CD8-positive, alpha-beta memory T cell (primary cell): ENCODE results near the gene BRD2. TPM values are rescaled to one million over a fixed set of nuclear protein-coding genes. Genes with fewer than 3 reads are reported as not detected.

Source experiments
- CTCF ChIA-PET: fragments of 350-600 bp; sonication (Branson Sonifier 250); formaldehyde crosslinking; loops from one replicate; lab custom pipeline; 2021; ENCODE audit warnings: antibody characterized with exemption; lab: Charles Lee
- POLR2A ChIA-PET: fragments of 350-600 bp; sonication (Branson Sonifier 250); formaldehyde crosslinking; loops from one replicate; lab custom pipeline; 2021; ENCODE audit warnings: antibody characterized with exemption; lab: Charles Lee
- DNase-seq, 5 donors: peaks; one replicate each; pipeline versions ENCODE4 v3.0.0 to v3.0.0-alpha.2; 2020 to 2022; ENCODE audit warnings: mixed read lengths in 1 of 5
- H3K27ac ChIP-seq: one replicate; pipeline ENCODE4 v1.7.0; 2013; ENCODE audit warnings: low read depth, mild to moderate bottlenecking, low read length, moderate library complexity
- H3K27me3 ChIP-seq: 2 replicates; pipeline ENCODE4 v1.7.0; 2013; ENCODE audit warnings: low read length, mild to moderate bottlenecking; ENCODE audit not compliant: insufficient read depth, poor library complexity, severe bottlenecking
- H3K36me3 ChIP-seq: 2 replicates; pipeline ENCODE4 v1.7.0; 2013; ENCODE audit warnings: mild to moderate bottlenecking, low read length, moderate library complexity; ENCODE audit not compliant: insufficient read depth
- H3K4me1 ChIP-seq: 2 replicates; pipeline ENCODE4 v1.7.0; 2013; ENCODE audit warnings: mild to moderate bottlenecking, low read length, moderate library complexity; ENCODE audit not compliant: insufficient read depth
- H3K4me3 ChIP-seq: 2 replicates; pipeline ENCODE4 v1.7.0; 2013; ENCODE audit warnings: mild to moderate bottlenecking, low read length
- H3K9me3 ChIP-seq: 2 replicates; pipeline ENCODE4 v1.7.0; 2013; ENCODE audit warnings: mild to moderate bottlenecking, low read length
- H3K27ac Mint-ChIP-seq, 8 donors: one replicate each; pipeline ENCODE4 v1.8.0; 2020 to 2021; ENCODE audit warnings: mixed read lengths in 8 of 8, mild to moderate bottlenecking in 6 of 8, inconsistent platforms in 3 of 8, moderate library complexity in 3 of 8
- H3K27me3 Mint-ChIP-seq, 2 donors: one replicate each; pipeline ENCODE4 v1.8.0; 2020 to 2021; ENCODE audit warnings: mixed read lengths in 2 of 2, mild to moderate bottlenecking in 1 of 2, moderate library complexity in 1 of 2
- H3K36me3 Mint-ChIP-seq, 3 donors: one replicate each; pipeline ENCODE4 v1.8.0; 2020 to 2021; ENCODE audit warnings: mixed read lengths in 3 of 3, inconsistent platforms in 1 of 3, mild to moderate bottlenecking in 1 of 3
- H3K4me1 Mint-ChIP-seq, 3 donors: one replicate each; pipeline ENCODE4 v1.8.0; 2020 to 2021; ENCODE audit warnings: mixed read lengths in 3 of 3, inconsistent platforms in 1 of 3, mild to moderate bottlenecking in 1 of 3
- H3K4me3 Mint-ChIP-seq, 7 donors: one replicate each; pipeline ENCODE4 v1.8.0; 2020 to 2021; ENCODE audit warnings: mixed read lengths in 7 of 7, mild to moderate bottlenecking in 6 of 7, moderate library complexity in 4 of 7, inconsistent platforms in 2 of 7
- H3K9me3 Mint-ChIP-seq, 5 donors: one replicate each; pipeline ENCODE4 v1.8.0; 2020 to 2022; ENCODE audit warnings: mixed read lengths in 5 of 5, mild to moderate bottlenecking in 3 of 5, moderate library complexity in 2 of 5, inconsistent platforms in 1 of 5
- polyA plus RNA-seq: library from polyadenylated mRNA; unstranded; fragments of 300-500 nt; fragmentation: Illumina TruSeq; gene quantifications from one replicate; pipeline ENCODE4 v1.2.3, GENCODE V29; 2021
- total RNA-seq, 2 experiments: library from RNA; stranded (reverse); gene quantifications; one replicate each; pipeline ENCODE4 v1.2.3, GENCODE V29; 2021

The BRD2 gene
- total and polyA plus RNA-seq, 3 experiments from 2014 or later: 89.9 to 387 (median 373) TPM

DNA sequence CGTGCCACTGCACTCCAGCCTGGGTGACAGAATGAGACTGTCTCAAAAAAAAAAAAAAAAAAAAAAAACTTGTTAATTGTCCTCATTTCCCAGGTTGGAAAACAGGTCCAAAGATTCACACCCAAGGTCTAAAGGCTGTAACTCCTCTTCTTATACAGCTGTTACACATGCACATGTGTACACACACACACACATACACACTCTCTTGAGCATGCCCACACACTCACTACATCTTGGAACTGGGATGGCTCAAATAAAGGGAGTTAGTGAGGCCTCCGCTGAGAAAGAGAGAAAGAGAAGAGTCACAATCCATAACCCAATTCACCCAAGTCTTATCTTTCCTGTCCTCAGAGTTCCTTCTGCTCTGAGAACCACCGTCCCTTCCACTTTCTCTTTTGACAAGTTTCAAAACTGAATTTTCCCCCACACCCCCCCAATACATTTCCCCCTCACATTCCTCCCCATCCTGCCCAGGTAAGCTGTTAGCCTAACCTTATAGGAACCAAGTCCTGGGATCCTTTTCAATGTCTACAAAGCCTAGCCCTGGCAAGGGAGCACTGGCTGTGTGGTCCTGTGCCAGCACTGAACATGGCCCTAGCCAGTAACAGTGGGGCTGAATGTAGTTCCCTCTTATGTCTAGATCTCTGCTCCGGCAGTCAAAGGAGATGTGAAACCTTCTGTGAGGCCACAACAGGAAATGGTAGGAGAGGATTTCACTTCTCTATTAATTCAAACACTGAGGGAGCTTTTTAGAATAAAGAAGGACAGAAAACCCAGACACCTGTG, 24.3 kb upstream of the BRD2 start:
- Histone ChIP-seq H3K9me3 (no peaks in the 10 kb centered on the region), H3K27me3 (no peaks in the 10 kb centered on the region), H3K4me3 (peak overlapping the region; percentile 19), H3K27ac (peak overlapping the region; percentile 3), H3K4me1 (peaks cover 59% of the 10 kb centered on the region), H3K36me3 (no peaks in the 10 kb centered on the region)
- ChIA-PET POLR2A (interaction anchor here (0.5 to 7.4 kb wide), 5 partner anchors 9 to 482 kb away, joined by 3 to 107 read pairs (median 6); partner anchors contain the start of genes BRD2, HLA-DMA, PSMB9 and TAP1), CTCF (interaction anchor here (1.1 to 7.5 kb wide), 9 partner anchors 11 to 106 kb away, joined by 3 to 90 read pairs (median 13); partner anchors contain the start of genes BRD2, HLA-DMA, PSMB9 and TAP1)
- peak in 3 of 5 donors; percentile 42 to 60 (median 58) for DNase-seq
- Mint-ChIP-seq H3K4me3 (peak overlapping the region; percentile 44 to 93 (median 88)), H3K4me1 (peaks cover 61 to 90% (median 86%) of the 10 kb centered on the region in 3 donors), H3K27me3 (no peaks in the 10 kb centered on the region), H3K36me3 (peaks cover 0 to 3% (median 0%) of the 10 kb centered on the region in 3 donors), H3K27ac (peak overlapping the region; percentile 72 to 95 (median 92)), H3K9me3 (no peaks in the 10 kb centered on the region)

DNA sequence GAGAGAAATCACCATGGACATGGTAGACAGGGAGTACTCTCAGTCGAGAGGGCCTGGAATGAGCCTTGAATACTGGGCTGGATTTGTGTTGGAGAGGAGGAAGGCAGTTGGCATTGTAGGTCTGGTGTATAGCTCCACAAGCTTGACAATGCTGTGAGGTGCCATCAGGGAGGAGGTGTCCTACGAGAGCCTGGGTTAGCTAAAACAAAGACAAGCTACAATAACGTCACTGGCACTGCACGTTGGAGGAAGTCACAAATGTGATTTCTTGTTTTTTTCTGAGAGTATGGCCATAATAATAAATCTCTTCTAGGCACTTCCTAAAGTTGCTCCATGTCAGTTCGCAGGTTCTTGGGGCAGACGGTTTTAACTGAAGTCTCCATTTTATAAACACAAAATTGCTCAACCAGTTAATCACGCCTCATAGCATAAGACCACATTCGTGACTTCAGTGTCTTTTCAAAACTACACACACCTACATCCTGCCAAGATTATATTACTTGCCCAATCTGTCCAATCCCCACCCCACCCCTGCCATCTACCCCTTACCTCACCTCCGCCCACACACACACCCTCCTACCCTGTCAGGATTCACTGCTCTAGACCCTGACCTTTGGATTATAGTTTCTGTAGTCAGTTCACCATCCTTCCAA, 23.2 kb upstream of the BRD2 start:
- peak overlapping the region in 6 of 7 donors; percentile 49 to 93 (median 60) for H3K4me3 Mint-ChIP-seq
- CTCF ChIA-PET: interaction anchor here (1.1 to 7.5 kb wide), 7 partner anchors 10 to 92 kb away, joined by 3 to 90 read pairs (median 23); partner anchors contain the start of genes BRD2, HLA-DMA, PSMB9 and TAP1
- POLR2A ChIA-PET: interaction anchor here (0.8 to 7.4 kb wide), 3 partner anchors 8 to 25 kb away, joined by 4 to 107 read pairs (median 6); partner anchors contain the start of genes BRD2 and HLA-DMA

DNA sequence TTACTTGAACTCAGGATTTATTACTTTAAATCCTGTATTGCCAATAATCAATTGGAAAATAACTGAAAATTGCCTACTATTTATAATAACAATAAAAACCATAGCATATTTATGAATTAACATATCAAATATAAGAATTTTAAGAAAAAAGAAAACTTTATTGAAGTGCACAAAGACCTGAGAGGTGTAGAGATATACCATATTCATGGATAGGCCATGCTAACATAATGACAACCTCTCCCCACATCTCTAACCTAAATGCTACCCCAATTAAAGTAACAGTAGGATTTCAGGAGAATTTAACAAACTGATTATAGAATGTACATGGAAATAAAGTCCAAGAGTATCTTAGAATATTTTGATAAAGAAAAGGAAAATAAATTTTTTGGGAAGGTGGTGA, 22.4 kb upstream of the BRD2 start:
- H3K4me3 Mint-ChIP-seq: peak overlapping the region in 1 of 7 donors; percentile 57
- no peak overlapping the region for H3K27ac ChIP-seq

More for the DNA sequence above, 23.2 kb upstream of the BRD2 start:
- H3K4me1 ChIP-seq: peaks cover 59% of the 10 kb centered on the region
- Mint-ChIP-seq H3K9me3 (no peaks in the 10 kb centered on the region), H3K27me3 (no peaks in the 10 kb centered on the region), H3K36me3 (peaks cover 0 to 11% (median 4%) of the 10 kb centered on the region in 3 donors), H3K4me1 (peaks cover 61 to 91% (median 88%) of the 10 kb centered on the region in 3 donors), H3K27ac (peak overlapping the region; percentile 29 to 95 (median 91))
- H3K36me3 ChIP-seq: no peaks in the 10 kb centered on the region
- no peaks in the 10 kb centered on the region for H3K9me3 ChIP-seq
- H3K4me3 ChIP-seq: no peak overlapping the region
- no peaks in the 10 kb centered on the region for H3K27me3 ChIP-seq
- peak in 3 of 5 donors; percentile 10 to 63 (median 35) for DNase-seq
- peak overlapping the region; percentile 3 for H3K27ac ChIP-seq

DNA sequence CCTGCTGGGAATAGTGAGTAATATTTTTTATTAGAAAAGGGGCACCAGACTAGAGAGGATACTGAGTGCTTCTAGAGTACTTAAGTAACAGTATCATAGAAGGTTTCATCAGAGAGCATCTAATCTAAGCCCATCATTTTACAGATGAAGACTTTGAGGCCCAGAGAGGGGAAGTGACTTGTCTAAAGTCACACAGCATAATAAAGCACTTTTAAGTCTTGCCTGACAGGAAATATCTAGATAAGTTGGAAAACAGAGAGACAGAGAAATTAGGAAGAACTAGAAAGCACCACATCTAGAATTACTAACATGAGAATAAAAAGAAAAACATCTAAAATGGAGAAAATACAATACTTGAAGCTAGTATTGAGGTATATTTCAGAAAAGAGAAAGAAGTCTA, 21.5 kb upstream of the BRD2 start:
- no peak for DNase-seq
- Mint-ChIP-seq H3K9me3 (no peaks in the 10 kb centered on the region), H3K27me3 (no peaks in the 10 kb centered on the region), H3K36me3 (peaks cover 0 to 10% (median 4%) of the 10 kb centered on the region in 3 donors), H3K27ac (peak overlapping the region in 5 of 8 donors; percentile 10 to 57 (median 22)), H3K4me3 (no peak overlapping the region), H3K4me1 (peaks cover 49 to 85% (median 75%) of the 10 kb centered on the region in 3 donors)
- Histone ChIP-seq H3K9me3 (no peaks in the 10 kb centered on the region), H3K4me1 (peaks cover 45% of the 10 kb centered on the region), H3K36me3 (no peaks in the 10 kb centered on the region), H3K27me3 (no peaks in the 10 kb centered on the region), H3K27ac (no peak overlapping the region), H3K4me3 (no peak overlapping the region)
- ChIA-PET CTCF (interaction anchor here (1.0 to 2.1 kb wide), 5 partner anchors 13 to 109 kb away, joined by 3 to 21 read pairs (median 7); partner anchors contain the start of genes BRD2 and TAP2), POLR2A (interaction anchor here (1.3 kb wide), 1 partner anchor 37 kb away, joined by 3 read pairs; no protein-coding TSS in a partner anchor)

More for the DNA sequence above, 22.4 kb upstream of the BRD2 start:
- peaks cover 58 to 91% (median 83%) of the 10 kb centered on the region in 3 donors for H3K4me1 Mint-ChIP-seq
- H3K27ac Mint-ChIP-seq: peak overlapping the region in 5 of 8 donors; percentile 29 to 95 (median 90)
- H3K9me3 ChIP-seq: no peaks in the 10 kb centered on the region
- H3K27me3 ChIP-seq: no peaks in the 10 kb centered on the region
- DNase-seq: no peak
- H3K4me1 ChIP-seq: peaks cover 54% of the 10 kb centered on the region
- POLR2A ChIA-PET: interaction anchor here (1.6 kb wide), 1 partner anchor 13 kb away, joined by 4 read pairs; no protein-coding TSS in a partner anchor
- no peaks in the 10 kb centered on the region for H3K36me3 ChIP-seq
- H3K27me3 Mint-ChIP-seq: no peaks in the 10 kb centered on the region
- CTCF ChIA-PET: no interaction called here
- peaks cover 0 to 10% (median 4%) of the 10 kb centered on the region in 3 donors for H3K36me3 Mint-ChIP-seq
- H3K4me3 ChIP-seq: no peak overlapping the region
- no peaks in the 10 kb centered on the region for H3K9me3 Mint-ChIP-seq

DNA sequence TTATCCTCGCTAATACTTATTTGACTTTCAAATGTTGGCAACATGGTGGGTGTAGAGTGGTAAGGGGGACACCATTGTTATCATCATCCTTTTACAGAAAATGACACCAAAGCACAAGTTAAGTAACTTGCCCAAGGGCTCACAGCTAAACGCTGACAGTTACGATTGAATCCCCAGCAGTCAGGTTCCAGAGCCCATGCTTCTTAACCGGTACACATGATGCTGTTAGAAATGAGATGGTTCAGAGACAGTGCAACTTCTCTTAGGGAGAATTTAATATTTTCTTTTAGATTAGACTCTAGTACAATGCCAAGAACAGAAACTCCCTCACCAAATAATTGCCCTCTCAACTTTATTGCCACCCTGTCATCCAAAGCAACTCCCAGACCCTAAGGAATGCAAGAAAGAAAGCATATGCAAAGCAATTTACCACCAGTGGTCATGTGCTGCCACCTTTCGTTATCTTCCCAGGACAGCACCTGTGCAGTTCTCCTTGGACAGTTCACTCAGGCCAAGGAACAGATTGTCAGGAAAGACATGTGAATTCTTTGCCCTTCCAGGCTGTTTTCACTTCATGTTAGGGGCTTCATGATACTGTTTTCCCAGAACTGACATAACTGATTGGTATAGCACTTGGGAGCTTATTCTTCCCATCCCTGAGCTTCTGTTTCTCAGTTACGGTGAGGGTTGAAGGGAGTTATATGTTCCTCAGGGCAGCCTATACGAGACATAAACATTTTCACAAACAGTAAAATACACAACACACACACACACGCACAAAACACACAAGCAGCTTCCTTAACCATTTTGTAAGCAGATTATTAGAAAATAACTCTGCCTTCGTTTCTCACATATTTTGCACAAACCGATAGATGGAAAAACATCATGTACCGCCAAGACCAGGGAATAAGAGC, 20.6 kb upstream of the BRD2 start:
- CTCF ChIA-PET: interaction anchor here (0.7 to 2.1 kb wide), 10 partner anchors 12 to 109 kb away, joined by 3 to 21 read pairs (median 4); partner anchors contain the start of genes BRD2 and TAP2
- Histone ChIP-seq H3K36me3 (no peaks in the 10 kb centered on the region), H3K4me1 (peaks cover 44% of the 10 kb centered on the region), H3K27me3 (no peaks in the 10 kb centered on the region), H3K9me3 (no peaks in the 10 kb centered on the region), H3K27ac (no peak overlapping the region), H3K4me3 (no peak overlapping the region)
- H3K27ac Mint-ChIP-seq: peak overlapping the region in 4 of 8 donors; percentile 6 to 74 (median 32)
- DNase-seq: peak in 3 of 5 donors; percentile 18 to 37 (median 35)
- no peak overlapping the region for H3K4me3 Mint-ChIP-seq
- H3K9me3 Mint-ChIP-seq: no peaks in the 10 kb centered on the region
- H3K36me3 Mint-ChIP-seq: peaks cover 0 to 10% (median 4%) of the 10 kb centered on the region in 3 donors
- POLR2A ChIA-PET: interaction anchor here (0.9 to 1.6 kb wide), 3 partner anchors 20 to 36 kb away, joined by 3 to 4 read pairs (median 3); no protein-coding TSS in a partner anchor
- H3K27me3 Mint-ChIP-seq: no peaks in the 10 kb centered on the region
- H3K4me1 Mint-ChIP-seq: peaks cover 49 to 85% (median 75%) of the 10 kb centered on the region in 3 donors

DNA sequence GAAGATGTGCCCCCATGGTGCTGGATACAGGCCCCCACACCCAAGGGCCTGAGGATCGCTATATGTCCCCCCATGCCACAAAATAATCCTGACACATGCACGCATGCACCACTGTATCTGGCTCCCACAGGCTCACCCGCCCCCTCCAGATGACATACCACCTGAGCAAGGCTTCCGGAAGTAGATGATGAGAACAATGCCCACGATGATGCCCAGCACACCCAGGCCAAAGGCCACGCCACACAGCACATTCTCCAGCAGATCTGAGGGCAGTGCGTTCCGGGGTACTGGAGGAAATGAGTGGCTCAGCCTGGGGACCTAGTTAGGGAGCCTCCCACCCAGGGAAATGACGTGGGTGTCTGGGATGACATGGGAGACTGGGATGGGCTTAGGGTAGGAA, 19.3 kb upstream of the BRD2 start:
- ChIA-PET CTCF (interaction anchor here (1.4 to 11.0 kb wide), 3 partner anchors 13 to 36 kb away, joined by 4 to 270 read pairs (median 161); partner anchors contain the start of gene BRD2), POLR2A (no interaction called here)
- no peak overlapping the region for H3K4me3 ChIP-seq
- no peak overlapping the region for H3K27ac ChIP-seq
- H3K36me3 ChIP-seq: no peaks in the 10 kb centered on the region
- H3K9me3 ChIP-seq: no peaks in the 10 kb centered on the region
- no peaks in the 10 kb centered on the region for H3K27me3 ChIP-seq
- no peak for DNase-seq
- H3K4me3 Mint-ChIP-seq: no peak overlapping the region
- peaks cover 50 to 85% (median 76%) of the 10 kb centered on the region in 3 donors for H3K4me1 Mint-ChIP-seq
- no peaks in the 10 kb centered on the region for H3K27me3 Mint-ChIP-seq
- peak overlapping the region in 3 of 8 donors; percentile 44 to 72 (median 70) for H3K27ac Mint-ChIP-seq
- H3K36me3 Mint-ChIP-seq: peaks cover 0 to 10% (median 4%) of the 10 kb centered on the region in 3 donors
- no peaks in the 10 kb centered on the region for H3K9me3 Mint-ChIP-seq
- peaks cover 36% of the 10 kb centered on the region for H3K4me1 ChIP-seq
